HEK293 (cell line): ENCODE results near the gene TUT1.

Experiments used
- BCL11B ChIP-seq: fragments of 450-650 bp; formaldehyde crosslinking; IDR thresholded peaks from 2 replicates; pipeline ENCODE4 v1.5.1; 2016; ENCODE audit warnings: low read depth, missing biosample characterization, missing genetic modification characterization
- KLF10 ChIP-seq: fragments of 450-650 bp; IDR thresholded peaks from 2 replicates; pipeline ENCODE4 v1.5.1; 2018; ENCODE audit warnings: missing biosample characterization, mild to moderate bottlenecking, missing genetic modification characterization
- PRDM1 ChIP-seq: fragments of 450-650 bp; formaldehyde crosslinking; IDR thresholded peaks from 2 replicates; pipeline ENCODE4; 2016; ENCODE audit warnings: missing biosample characterization, missing genetic modification characterization
- SALL2 ChIP-seq: fragments of 450-650 bp; formaldehyde crosslinking; IDR thresholded peaks from 2 replicates; pipeline ENCODE4 v1.5.0; 2017; ENCODE audit warnings: missing biosample characterization, mild to moderate bottlenecking, missing genetic modification characterization, borderline replicate concordance
- SP2 ChIP-seq: fragments of 450-650 bp; formaldehyde crosslinking; IDR thresholded peaks from 2 replicates; pipeline ENCODE4 v1.5.1; 2016; ENCODE audit warnings: missing biosample characterization, missing genetic modification characterization
- TCF7L2 ChIP-seq: IDR thresholded peaks from 2 replicates; pipeline ENCODE4 v1.6.1; 2011; ENCODE audit warnings: low read depth, mild to moderate bottlenecking, inconsistent platforms, low read length, moderate library complexity, borderline replicate concordance
- WT1 ChIP-seq: fragments of 450-650 bp; formaldehyde crosslinking; IDR thresholded peaks from 2 replicates; pipeline ENCODE4 v1.5.1; 2016; ENCODE audit warnings: missing biosample characterization, missing genetic modification characterization
- ZBTB17 ChIP-seq: fragments of 450-650 bp; formaldehyde crosslinking; IDR thresholded peaks from 2 replicates; pipeline ENCODE4 v1.5.1; 2016; ENCODE audit warnings: missing biosample characterization, missing genetic modification characterization
- ZBTB21 ChIP-seq: fragments of 450-650 bp; formaldehyde crosslinking; IDR thresholded peaks from 2 replicates; pipeline ENCODE4 v1.5.1; 2017; ENCODE audit warnings: missing biosample characterization, missing genetic modification characterization
- ZBTB48 ChIP-seq: fragments of 450-650 bp; formaldehyde crosslinking; IDR thresholded peaks from 2 replicates; pipeline ENCODE4 v1.5.1; 2016; ENCODE audit warnings: missing biosample characterization, missing genetic modification characterization
- ZFP3 ChIP-seq: fragments of 450-650 bp; formaldehyde crosslinking; IDR thresholded peaks from 2 replicates; pipeline ENCODE4 v1.5.1; 2016; ENCODE audit warnings: low read depth, missing biosample characterization, missing genetic modification characterization
- ZNF223 ChIP-seq: fragments of 450-650 bp; formaldehyde crosslinking; IDR thresholded peaks from 2 replicates; pipeline ENCODE4 v1.5.1; 2016; ENCODE audit warnings: missing biosample characterization, missing genetic modification characterization
- ZNF24 ChIP-seq: fragments of 450-650 bp; formaldehyde crosslinking; IDR thresholded peaks from 2 replicates; pipeline ENCODE4 v1.5.1; 2016; ENCODE audit warnings: missing biosample characterization, missing genetic modification characterization
- ZNF274 ChIP-seq, 2 experiments: fragments of 200-500 bp in 1 of 2; fragments of 450-650 bp in 1 of 2; sonication (Bioruptor generic) in 1 of 2; formaldehyde crosslinking in 1 of 2; IDR thresholded peaks; 2 replicates each; pipeline versions ENCODE4 v1.5.1 to v1.6.1; 2014 to 2016; ENCODE audit warnings: borderline replicate concordance in 1 of 2, inconsistent platforms in 1 of 2, low read length in 1 of 2, missing biosample characterization in 1 of 2, missing genetic modification characterization in 1 of 2
- ZNF354C ChIP-seq: fragments of 450-650 bp; formaldehyde crosslinking; IDR thresholded peaks from 2 replicates; pipeline ENCODE4 v1.5.1; 2016; ENCODE audit warnings: missing biosample characterization, missing genetic modification characterization, low read depth, borderline replicate concordance
- ZNF394 ChIP-seq: fragments of 450-650 bp; formaldehyde crosslinking; IDR thresholded peaks from 2 replicates; pipeline ENCODE4 v1.5.1; 2016; ENCODE audit warnings: missing biosample characterization, missing genetic modification characterization, mild to moderate bottlenecking, moderate library complexity, borderline replicate concordance
- ZNF426 ChIP-seq: fragments of 450-650 bp; formaldehyde crosslinking; IDR thresholded peaks from 2 replicates; pipeline ENCODE4 v1.5.1; 2017; ENCODE audit warnings: missing biosample characterization, missing genetic modification characterization, mild to moderate bottlenecking, inconsistent platforms, moderate library complexity
- ZNF521 ChIP-seq: fragments of 450-650 bp; formaldehyde crosslinking; IDR thresholded peaks from 2 replicates; pipeline ENCODE4 v1.5.1; 2017; ENCODE audit warnings: missing biosample characterization, mild to moderate bottlenecking, missing genetic modification characterization
- ZNF561 ChIP-seq: fragments of 450-650 bp; IDR thresholded peaks from 2 replicates; pipeline ENCODE4 v1.5.1; 2018; ENCODE audit warnings: missing biosample characterization, missing genetic modification characterization, borderline replicate concordance
- ZNF792 ChIP-seq: fragments of 450-650 bp; formaldehyde crosslinking; IDR thresholded peaks from 2 replicates; pipeline ENCODE4 v1.5.1; 2016; ENCODE audit warnings: missing biosample characterization, missing genetic modification characterization
- ZSCAN23 ChIP-seq: fragments of 450-650 bp; formaldehyde crosslinking; IDR thresholded peaks from 2 replicates; pipeline ENCODE4 v1.5.1; 2016; ENCODE audit warnings: missing biosample characterization, missing genetic modification characterization
- TF ChIP-seq, protein P1 (sequence below): fragments of 450-650 bp; formaldehyde crosslinking; IDR thresholded peaks from 2 replicates; pipeline ENCODE4 v1.5.1; 2016; ENCODE audit warnings: missing biosample characterization, missing genetic modification characterization
- TF ChIP-seq, protein P2 (sequence below): fragments of 450-650 bp; formaldehyde crosslinking; IDR thresholded peaks from 2 replicates; pipeline ENCODE4 v1.5.1; 2016; ENCODE audit warnings: missing biosample characterization, missing genetic modification characterization
- TF ChIP-seq, protein P3 (sequence below): sonication (generic); formaldehyde crosslinking; IDR thresholded peaks from 2 replicates; pipeline ENCODE4 v1.8.1; 2022; ENCODE audit warnings: mild to moderate bottlenecking, moderate library complexity, missing genetic modification reagents
- TF ChIP-seq, protein P4 (sequence below): fragments of 450-650 bp; formaldehyde crosslinking; conservative IDR thresholded peaks from 2 replicates; pipeline ENCODE4 v1.5.1; 2016; ENCODE audit warnings: low read depth, missing biosample characterization, missing genetic modification characterization
- TF ChIP-seq, protein P5 (sequence below): fragments of 450-650 bp; formaldehyde crosslinking; IDR thresholded peaks from 2 replicates; pipeline ENCODE4 v1.5.1; 2016; ENCODE audit warnings: missing biosample characterization, missing genetic modification characterization

TUT1 gene

DNA sequence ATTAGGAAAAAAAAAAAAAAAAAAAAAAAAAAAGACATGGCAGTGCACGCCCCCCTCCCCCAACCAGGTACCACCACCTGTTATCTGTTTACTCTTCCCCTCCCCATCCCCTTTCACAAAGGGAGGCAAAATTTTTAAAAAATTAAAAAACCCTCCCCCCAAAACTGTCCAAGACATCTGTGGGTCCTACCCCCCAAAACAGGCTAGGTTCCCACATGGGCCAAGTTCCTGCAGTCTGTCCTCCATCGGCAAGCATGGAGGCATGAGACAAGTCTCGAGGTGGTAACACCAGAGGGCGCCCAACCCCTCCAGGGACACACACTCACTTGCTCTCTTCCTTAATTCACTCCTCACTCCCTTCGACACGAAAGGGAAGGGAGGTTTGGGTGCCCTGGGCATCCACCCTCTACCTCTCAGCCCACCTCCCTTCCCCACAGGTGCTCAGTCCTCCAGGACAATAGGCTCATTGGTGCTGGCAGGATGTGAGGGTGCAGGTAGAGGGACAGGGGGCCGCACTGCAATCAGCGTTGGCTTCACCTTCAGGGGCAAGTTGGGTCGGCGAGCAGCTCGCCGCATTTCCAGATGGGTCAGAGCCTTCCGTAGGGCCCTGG is 2.2 kb upstream of the TUT1 start (continued):
- TF ChIP-seq ZNF24 (tag by site-specific recombination) (no peak), SALL2 (tag by site-specific recombination) (no peak), WT1 (tag by site-specific recombination) (peak; percentile 53; the same call in 1 of the 2 replicates), ZNF426 (tag by site-specific recombination) (no peak), KLF10 (tag by site-specific recombination) (no peak), BCL11B (tag by site-specific recombination) (no peak), ZBTB17 (peak; percentile 59), ZSCAN23 (tag by site-specific recombination) (no peak), ZNF394 (tag by site-specific recombination) (no peak), ZNF354C (tag by site-specific recombination) (no peak), ZBTB21 (tag by site-specific recombination) (no peak), ZNF274 (IDR thresholded peaks at IDR 0.05; ENCODE audit: low read length) (no peak), ZNF274 (tag by site-specific recombination; IDR thresholded peaks at IDR 0.05; ENCODE audit: borderline replicate concordance) (no peak), ZBTB48 (tag by site-specific recombination) (peak; percentile 65; the same call in 1 of the 2 replicates), ZFP3 (tag by site-specific recombination) (no peak), TCF7L2 (no peak), ZNF521 (tag by site-specific recombination) (no peak), PRDM1 (tag by site-specific recombination) (peak; percentile 97), ZNF561 (tag by site-specific recombination) (no peak), SP2 (tag by site-specific recombination) (no peak), ZNF792 (tag by site-specific recombination) (no peak), ZNF223 (tag by site-specific recombination) (no peak)
- TF ChIP-seq, protein P1, sequence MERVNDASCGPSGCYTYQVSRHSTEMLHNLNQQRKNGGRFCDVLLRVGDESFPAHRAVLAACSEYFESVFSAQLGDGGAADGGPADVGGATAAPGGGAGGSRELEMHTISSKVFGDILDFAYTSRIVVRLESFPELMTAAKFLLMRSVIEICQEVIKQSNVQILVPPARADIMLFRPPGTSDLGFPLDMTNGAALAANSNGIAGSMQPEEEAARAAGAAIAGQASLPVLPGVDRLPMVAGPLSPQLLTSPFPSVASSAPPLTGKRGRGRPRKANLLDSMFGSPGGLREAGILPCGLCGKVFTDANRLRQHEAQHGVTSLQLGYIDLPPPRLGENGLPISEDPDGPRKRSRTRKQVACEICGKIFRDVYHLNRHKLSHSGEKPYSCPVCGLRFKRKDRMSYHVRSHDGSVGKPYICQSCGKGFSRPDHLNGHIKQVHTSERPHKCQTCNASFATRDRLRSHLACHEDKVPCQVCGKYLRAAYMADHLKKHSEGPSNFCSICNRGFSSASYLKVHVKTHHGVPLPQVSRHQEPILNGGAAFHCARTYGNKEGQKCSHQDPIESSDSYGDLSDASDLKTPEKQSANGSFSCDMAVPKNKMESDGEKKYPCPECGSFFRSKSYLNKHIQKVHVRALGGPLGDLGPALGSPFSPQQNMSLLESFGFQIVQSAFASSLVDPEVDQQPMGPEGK (tag by site-specific recombination), result peak; percentile 47; the same call in 1 of the 2 replicates
- TF ChIP-seq, protein P2, sequence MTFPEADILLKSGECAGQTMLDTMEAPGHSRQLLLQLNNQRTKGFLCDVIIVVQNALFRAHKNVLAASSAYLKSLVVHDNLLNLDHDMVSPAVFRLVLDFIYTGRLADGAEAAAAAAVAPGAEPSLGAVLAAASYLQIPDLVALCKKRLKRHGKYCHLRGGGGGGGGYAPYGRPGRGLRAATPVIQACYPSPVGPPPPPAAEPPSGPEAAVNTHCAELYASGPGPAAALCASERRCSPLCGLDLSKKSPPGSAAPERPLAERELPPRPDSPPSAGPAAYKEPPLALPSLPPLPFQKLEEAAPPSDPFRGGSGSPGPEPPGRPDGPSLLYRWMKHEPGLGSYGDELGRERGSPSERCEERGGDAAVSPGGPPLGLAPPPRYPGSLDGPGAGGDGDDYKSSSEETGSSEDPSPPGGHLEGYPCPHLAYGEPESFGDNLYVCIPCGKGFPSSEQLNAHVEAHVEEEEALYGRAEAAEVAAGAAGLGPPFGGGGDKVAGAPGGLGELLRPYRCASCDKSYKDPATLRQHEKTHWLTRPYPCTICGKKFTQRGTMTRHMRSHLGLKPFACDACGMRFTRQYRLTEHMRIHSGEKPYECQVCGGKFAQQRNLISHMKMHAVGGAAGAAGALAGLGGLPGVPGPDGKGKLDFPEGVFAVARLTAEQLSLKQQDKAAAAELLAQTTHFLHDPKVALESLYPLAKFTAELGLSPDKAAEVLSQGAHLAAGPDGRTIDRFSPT (tag by site-specific recombination), result no peak
- TF ChIP-seq, protein P3, sequence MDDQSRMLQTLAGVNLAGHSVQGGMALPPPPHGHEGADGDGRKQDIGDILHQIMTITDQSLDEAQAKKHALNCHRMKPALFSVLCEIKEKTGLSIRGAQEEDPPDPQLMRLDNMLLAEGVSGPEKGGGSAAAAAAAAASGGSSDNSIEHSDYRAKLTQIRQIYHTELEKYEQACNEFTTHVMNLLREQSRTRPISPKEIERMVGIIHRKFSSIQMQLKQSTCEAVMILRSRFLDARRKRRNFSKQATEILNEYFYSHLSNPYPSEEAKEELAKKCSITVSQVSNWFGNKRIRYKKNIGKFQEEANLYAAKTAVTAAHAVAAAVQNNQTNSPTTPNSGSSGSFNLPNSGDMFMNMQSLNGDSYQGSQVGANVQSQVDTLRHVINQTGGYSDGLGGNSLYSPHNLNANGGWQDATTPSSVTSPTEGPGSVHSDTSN (CRISPR knock-in tag), result no peak
- TF ChIP-seq, protein P4, sequence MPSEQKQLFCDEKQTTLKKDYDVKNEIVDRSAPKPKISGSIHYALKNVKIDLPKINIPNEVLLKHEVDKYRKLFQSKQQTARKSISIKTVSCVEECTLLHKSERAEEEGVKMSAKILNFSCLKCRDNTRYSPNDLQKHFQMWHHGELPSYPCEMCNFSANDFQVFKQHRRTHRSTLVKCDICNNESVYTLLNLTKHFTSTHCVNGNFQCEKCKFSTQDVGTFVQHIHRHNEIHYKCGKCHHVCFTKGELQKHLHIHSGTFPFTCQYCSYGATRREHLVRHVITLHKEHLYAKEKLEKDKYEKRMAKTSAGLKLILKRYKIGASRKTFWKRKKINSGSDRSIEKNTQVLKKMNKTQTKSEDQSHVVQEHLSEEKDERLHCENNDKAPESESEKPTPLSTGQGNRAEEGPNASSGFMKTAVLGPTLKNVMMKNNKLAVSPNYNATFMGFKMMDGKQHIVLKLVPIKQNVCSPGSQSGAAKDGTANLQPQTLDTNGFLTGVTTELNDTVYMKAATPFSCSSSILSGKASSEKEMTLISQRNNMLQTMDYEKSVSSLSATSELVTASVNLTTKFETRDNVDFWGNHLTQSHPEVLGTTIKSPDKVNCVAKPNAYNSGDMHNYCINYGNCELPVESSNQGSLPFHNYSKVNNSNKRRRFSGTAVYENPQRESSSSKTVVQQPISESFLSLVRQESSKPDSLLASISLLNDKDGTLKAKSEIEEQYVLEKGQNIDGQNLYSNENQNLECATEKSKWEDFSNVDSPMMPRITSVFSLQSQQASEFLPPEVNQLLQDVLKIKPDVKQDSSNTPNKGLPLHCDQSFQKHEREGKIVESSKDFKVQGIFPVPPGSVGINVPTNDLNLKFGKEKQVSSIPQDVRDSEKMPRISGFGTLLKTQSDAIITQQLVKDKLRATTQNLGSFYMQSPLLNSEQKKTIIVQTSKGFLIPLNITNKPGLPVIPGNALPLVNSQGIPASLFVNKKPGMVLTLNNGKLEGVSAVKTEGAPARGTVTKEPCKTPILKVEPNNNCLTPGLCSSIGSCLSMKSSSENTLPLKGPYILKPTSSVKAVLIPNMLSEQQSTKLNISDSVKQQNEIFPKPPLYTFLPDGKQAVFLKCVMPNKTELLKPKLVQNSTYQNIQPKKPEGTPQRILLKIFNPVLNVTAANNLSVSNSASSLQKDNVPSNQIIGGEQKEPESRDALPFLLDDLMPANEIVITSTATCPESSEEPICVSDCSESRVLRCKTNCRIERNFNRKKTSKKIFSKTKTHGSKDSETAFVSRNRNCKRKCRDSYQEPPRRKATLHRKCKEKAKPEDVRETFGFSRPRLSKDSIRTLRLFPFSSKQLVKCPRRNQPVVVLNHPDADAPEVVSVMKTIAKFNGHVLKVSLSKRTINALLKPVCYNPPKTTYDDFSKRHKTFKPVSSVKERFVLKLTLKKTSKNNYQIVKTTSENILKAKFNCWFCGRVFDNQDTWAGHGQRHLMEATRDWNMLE (tag by site-specific recombination), result no peak
- TF ChIP-seq, protein P5, sequence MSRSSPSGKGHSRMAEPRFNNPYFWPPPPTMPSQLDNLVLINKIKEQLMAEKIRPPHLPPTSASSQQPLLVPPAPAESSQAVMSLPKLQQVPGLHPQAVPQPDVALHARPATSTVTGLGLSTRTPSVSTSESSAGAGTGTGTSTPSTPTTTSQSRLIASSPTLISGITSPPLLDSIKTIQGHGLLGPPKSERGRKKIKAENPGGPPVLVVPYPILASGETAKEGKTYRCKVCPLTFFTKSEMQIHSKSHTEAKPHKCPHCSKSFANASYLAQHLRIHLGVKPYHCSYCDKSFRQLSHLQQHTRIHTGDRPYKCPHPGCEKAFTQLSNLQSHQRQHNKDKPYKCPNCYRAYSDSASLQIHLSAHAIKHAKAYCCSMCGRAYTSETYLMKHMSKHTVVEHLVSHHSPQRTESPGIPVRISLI (tag by site-specific recombination), result peak; percentile 73
